Measurements from ENCODE around the gene FRMD4A. TPM values are rescaled to one million over a fixed set of nuclear protein-coding genes. Genes with fewer than 3 reads are reported as not detected.

The FRMD4A gene
- total and polyA plus RNA-seq, 2 experiments from 2014 or later, result 3.7 to 12.6 TPM

DNA sequence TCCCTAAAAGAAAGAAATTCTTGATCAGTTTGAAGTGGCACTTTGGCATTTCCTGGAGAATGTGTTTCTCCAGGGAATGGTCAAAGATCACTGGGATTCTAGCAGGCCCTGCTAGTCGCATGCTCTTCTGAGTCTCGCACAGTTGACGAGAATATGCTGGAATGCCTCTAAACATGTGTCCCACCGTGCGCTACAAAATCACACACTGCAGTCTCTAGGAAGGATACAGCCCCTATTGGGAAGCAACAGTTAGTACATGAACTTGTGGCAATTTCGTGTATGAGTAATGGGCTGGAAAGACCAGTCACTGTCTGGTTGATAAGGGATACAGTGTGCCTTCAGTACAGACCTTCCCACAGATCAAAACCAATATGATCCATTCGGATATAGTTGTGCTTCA, 486.1 kb downstream of the FRMD4A start:
- TF ChIP-seq, protein P1, sequence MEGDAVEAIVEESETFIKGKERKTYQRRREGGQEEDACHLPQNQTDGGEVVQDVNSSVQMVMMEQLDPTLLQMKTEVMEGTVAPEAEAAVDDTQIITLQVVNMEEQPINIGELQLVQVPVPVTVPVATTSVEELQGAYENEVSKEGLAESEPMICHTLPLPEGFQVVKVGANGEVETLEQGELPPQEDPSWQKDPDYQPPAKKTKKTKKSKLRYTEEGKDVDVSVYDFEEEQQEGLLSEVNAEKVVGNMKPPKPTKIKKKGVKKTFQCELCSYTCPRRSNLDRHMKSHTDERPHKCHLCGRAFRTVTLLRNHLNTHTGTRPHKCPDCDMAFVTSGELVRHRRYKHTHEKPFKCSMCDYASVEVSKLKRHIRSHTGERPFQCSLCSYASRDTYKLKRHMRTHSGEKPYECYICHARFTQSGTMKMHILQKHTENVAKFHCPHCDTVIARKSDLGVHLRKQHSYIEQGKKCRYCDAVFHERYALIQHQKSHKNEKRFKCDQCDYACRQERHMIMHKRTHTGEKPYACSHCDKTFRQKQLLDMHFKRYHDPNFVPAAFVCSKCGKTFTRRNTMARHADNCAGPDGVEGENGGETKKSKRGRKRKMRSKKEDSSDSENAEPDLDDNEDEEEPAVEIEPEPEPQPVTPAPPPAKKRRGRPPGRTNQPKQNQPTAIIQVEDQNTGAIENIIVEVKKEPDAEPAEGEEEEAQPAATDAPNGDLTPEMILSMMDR (IDR thresholded peaks at IDR 0.05; ENCODE audit: low read depth, low read length), result no peak
- H3K4me3 ChIP-seq, result no peak overlapping the region
- no peaks in the 10 kb centered on the region for H3K4me1 ChIP-seq (ENCODE audit: low read depth)
- H3K9me3 ChIP-seq (ENCODE audit: low read depth), result no peaks in the 10 kb centered on the region
- H3K27me3 ChIP-seq, result no peaks in the 10 kb centered on the region
- no peaks in the 10 kb centered on the region for H3K36me3 ChIP-seq
- DNase-seq (ENCODE audit: low read depth in 1 of 2, low spot score in 1 of 2), result no peak
- no peak overlapping the region for H3K27ac ChIP-seq

GRCh38 chr10:13842117-13842516, 488.6 kb downstream of the FRMD4A start:
- H3K4me1 ChIP-seq (ENCODE audit: low read depth), result no peaks in the 10 kb centered on the region
- no peak overlapping the region for H3K27ac ChIP-seq
- H3K36me3 ChIP-seq, result no peaks in the 10 kb centered on the region
- no peak for DNase-seq (ENCODE audit: low read depth in 1 of 2, low spot score in 1 of 2)
- H3K27me3 ChIP-seq, result no peaks in the 10 kb centered on the region
- no peaks in the 10 kb centered on the region for H3K9me3 ChIP-seq (ENCODE audit: low read depth)
- no peak overlapping the region for H3K4me3 ChIP-seq
- TF ChIP-seq, protein P1 (IDR thresholded peaks at IDR 0.05; ENCODE audit: low read depth, low read length), result no peak

DNA sequence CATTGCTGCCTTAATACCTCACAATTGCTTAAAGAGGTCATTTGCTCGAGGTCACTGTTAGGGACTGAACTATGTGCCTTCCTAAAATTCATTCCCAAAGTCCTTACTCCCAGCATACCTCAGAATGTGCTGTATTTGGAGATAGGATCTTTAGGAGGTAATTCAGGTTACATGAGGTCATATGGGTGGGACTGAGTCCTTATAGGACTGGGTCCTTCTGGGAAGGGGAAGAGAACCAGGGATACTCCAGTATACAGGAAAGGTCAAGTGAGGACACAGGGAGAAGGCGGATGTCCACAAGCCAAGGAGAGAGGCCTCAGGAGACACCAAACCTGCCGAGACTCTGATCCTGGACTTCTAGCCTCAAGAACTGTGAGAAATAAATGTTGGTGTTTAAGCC, 490.7 kb downstream of the FRMD4A start:
- no peak for DNase-seq (ENCODE audit: low read depth in 1 of 2, low spot score in 1 of 2)
- H3K27me3 ChIP-seq, result no peaks in the 10 kb centered on the region

GRCh38 chr10:13839430-13839990, 491.2 kb downstream of the FRMD4A start:
- Histone ChIP-seq H3K9me3 (ENCODE audit: low read depth) (no peaks in the 10 kb centered on the region), H3K36me3 (no peaks in the 10 kb centered on the region), H3K4me3 (no peak overlapping the region), H3K4me1 (ENCODE audit: low read depth) (peaks cover 3% of the 10 kb centered on the region), H3K27me3 (no peaks in the 10 kb centered on the region), H3K27ac (no peak overlapping the region)
- peak in 1 of 2 donors; percentile 78 for DNase-seq (ENCODE audit: low read depth in 1 of 2, low spot score in 1 of 2)
- TF ChIP-seq, protein P1 (IDR thresholded peaks at IDR 0.05; ENCODE audit: low read depth, low read length), result no peak

More for the DNA sequence above, 490.7 kb downstream of the FRMD4A start:
- Histone ChIP-seq H3K4me1 (ENCODE audit: low read depth) (no peaks in the 10 kb centered on the region), H3K27ac (no peak overlapping the region), H3K36me3 (no peaks in the 10 kb centered on the region), H3K9me3 (ENCODE audit: low read depth) (no peaks in the 10 kb centered on the region), H3K4me3 (no peak overlapping the region)
- TF ChIP-seq, protein P1 (IDR thresholded peaks at IDR 0.05; ENCODE audit: low read depth, low read length), result no peak

DNA sequence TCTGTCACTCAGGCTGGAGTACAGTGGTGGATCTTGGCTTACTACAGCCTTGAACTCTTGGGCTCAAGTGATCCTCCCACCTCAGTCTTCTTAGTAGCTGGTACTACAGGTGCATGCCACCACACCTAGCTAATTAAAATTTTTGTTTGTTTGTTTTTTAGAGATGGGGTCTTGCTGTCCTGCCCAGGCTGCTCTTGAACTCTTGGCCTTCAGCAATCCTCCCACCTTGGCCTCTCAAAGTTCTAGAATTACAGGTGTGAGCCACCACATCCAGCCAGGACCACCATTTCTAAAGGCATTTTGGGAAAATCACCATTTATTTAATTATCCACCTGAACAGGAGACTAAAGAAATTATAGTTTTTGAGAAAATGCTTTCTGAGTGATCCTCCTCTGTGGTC, 491.7 kb downstream of the FRMD4A start:
- DNase-seq (ENCODE audit: low read depth in 1 of 2, low spot score in 1 of 2), result no peak
- Histone ChIP-seq H3K27ac (no peak overlapping the region), H3K27me3 (no peaks in the 10 kb centered on the region), H3K4me3 (no peak overlapping the region), H3K36me3 (no peaks in the 10 kb centered on the region), H3K4me1 (ENCODE audit: low read depth) (peaks cover 5% of the 10 kb centered on the region), H3K9me3 (ENCODE audit: low read depth) (no peaks in the 10 kb centered on the region)
- TF ChIP-seq, protein P1 (IDR thresholded peaks at IDR 0.05; ENCODE audit: low read depth, low read length), result no peak
